GM18505 (cell line): ENCODE data around the gene PCDHB16.
"Not testable (repeated sequence)": the region's sequence is repeated elsewhere in the genome, so short reads cannot be mapped to it uniquely, and the experiment has no call there.

Experiments used
- ATAC-seq: cut with Tn5 transposase; IDR thresholded peaks from one replicate; pipeline ENCODE4 v1.9.1; 2021; ENCODE audit not compliant: unreplicated experiment
- POLR2A ChIP-seq: IDR thresholded peaks from 4 replicates; pipeline ENCODE4 v1.6.1; 2011; ENCODE audit warnings: borderline replicate concordance; ENCODE audit not compliant: insufficient read depth, insufficient read length; ENCODE audit errors: extremely low read depth

PCDHB16 gene

DNA sequence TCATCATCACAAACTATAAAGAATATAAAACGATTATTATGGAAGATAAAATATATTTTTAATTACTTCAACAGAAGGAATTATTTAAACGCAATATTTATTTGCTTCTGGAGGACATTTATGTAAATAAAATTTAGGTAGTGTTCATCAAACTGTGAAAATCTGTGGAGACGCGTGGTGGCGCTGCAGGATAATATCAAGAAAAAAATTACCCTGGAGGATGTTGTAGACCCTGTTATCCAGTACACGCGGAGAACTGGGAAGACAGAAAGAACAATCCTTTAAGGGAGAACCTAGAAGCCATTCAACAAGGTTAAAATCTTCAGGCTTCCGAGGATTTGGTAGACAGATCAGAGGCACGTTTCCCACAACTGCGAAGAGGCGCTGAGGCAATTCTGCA is 26.3 kb downstream of the PCDHB16 start, which contains the start of gene PCDHB12:
Gene PCDHB12 (plus strand): TSS at position 242 of the 400 bp plus-strand sequence. CDS start 189 bp downstream, outside the sequence.
- TF ChIP-seq POLR2A, result no peak
- no peak for ATAC-seq

DNA sequence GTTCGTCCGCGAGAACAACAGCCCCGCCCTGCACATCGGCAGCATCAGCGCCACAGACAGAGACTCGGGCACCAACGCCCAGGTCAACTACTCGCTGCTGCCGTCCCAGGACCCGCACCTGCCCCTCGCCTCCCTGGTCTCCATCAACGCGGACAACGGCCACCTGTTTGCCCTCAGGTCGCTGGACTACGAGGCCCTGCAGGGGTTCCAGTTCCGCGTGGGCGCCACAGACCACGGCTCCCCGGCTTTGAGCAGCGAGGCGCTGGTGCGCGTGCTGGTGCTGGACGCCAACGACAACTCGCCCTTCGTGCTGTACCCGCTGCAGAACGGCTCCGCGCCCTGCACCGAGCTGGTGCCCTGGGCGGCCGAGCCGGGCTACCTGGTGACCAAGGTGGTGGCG is 28.1 kb downstream of the PCDHB16 start:
- not testable (repeated sequence) for ATAC-seq

DNA sequence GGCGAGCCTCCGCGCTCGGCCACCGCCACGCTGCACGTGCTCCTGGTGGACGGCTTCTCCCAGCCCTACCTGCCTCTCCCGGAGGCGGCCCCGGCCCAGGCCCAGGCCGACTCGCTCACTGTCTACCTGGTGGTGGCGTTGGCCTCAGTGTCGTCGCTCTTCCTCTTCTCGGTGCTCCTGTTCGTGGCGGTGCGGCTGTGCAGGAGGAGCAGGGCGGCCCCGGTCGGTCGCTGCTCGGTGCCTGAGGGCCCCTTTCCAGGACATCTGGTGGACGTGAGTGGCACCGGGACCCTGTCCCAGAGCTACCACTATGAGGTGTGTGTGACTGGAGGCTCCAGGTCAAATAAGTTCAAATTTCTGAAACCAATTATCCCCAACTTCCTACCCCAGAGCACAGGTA is 28.7 kb downstream of the PCDHB16 start:
- ATAC-seq, result not testable (repeated sequence)

DNA sequence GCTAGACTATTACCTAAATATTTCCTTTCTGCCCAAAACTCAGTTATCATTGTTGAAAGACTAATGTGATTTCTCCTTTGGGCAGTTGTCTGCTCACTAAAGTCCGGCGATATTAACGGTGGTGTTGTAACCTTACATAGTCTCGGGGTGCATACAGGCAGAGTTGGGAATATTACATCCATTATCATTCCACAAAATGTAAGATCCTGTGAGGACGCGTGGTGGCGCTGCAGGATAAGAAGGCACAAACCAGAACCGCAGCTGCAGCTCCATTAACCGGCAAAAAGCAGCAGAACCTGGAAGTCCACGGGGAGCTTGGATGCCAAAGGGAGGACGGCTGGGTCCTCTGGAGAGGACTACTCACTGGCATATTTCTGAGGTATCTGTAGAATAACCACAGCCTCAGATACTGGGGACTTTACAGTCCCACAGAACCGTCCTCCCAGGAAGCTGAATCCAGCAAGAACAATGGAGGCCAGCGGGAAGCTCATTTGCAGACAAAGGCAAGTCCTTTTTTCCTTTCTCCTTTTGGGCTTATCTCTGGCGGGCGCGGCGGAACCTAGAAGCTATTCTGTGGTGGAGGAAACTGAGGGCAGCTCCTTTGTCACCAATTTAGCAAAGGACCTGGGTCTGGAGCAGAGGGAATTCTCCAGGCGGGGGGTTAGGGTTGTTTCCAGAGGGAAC is 31.6 kb downstream of the PCDHB16 start, which contains the start of gene PCDHB13:
Gene PCDHB13 (plus strand): TSS at position 264 of the 684 bp plus-strand sequence. CDS start 205 bp downstream, at position 469.
- not testable (repeated sequence) for ATAC-seq

DNA sequence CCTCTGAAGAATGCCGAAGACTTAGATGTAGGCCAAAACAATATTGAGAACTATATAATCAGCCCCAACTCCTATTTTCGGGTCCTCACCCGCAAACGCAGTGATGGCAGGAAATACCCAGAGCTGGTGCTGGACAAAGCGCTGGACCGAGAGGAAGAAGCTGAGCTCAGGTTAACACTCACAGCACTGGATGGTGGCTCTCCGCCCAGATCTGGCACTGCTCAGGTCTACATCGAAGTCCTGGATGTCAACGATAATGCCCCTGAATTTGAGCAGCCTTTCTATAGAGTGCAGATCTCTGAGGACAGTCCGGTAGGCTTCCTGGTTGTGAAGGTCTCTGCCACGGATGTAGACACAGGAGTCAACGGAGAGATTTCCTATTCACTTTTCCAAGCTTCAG is 32.4 kb downstream of the PCDHB16 start:
- not testable (repeated sequence) for ATAC-seq

DNA sequence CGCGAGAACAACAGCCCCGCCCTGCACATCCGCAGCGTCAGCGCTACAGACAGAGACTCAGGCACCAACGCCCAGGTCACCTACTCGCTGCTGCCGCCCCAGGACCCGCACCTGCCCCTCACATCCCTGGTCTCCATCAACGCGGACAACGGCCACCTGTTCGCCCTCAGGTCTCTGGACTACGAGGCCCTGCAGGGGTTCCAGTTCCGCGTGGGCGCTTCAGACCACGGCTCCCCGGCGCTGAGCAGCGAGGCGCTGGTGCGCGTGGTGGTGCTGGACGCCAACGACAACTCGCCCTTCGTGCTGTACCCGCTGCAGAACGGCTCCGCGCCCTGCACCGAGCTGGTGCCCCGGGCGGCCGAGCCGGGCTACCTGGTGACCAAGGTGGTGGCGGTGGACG is 33.3 kb downstream of the PCDHB16 start:
- ATAC-seq, result not testable (repeated sequence)

DNA sequence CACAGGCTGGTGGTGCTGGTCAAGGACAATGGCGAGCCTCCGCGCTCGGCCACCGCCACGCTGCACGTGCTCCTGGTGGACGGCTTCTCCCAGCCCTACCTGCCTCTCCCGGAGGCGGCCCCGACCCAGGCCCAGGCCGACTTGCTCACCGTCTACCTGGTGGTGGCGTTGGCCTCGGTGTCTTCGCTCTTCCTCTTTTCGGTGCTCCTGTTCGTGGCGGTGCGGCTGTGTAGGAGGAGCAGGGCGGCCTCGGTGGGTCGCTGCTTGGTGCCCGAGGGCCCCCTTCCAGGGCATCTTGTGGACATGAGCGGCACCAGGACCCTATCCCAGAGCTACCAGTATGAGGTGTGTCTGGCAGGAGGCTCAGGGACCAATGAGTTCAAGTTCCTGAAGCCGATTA is 33.8 kb downstream of the PCDHB16 start:
- ATAC-seq, result not testable (repeated sequence)

DNA sequence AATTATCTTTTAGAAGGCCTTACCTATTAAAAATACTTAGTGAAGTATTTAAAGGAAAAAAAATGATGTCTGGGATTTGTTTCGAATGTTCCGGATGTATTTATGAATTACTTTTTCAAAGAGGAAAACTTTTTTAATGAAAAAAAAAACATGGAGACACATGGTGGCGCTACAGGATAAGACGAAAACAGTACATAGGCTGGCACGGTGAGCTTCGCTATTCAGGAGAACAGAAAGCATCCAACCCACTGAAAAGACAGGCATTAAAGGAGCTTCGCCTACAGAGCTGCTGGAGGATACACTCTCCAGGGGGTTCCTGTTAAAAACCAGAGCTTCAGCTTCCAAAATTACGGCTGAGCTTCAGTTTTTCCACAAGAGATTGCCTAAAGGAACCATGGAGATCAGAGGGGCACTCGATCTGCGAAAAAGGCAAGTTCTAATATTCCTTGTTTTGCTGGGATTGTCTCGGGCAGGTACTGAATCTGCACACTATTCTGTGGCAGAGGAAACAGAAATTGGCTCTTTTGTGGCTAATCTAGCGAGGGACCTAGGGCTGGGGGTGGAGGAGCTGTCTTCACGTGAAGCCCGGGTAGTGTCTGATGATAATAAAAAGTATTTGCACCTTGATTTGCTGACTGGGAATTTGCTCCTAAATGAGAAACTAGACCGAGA is 41.1 kb downstream of the PCDHB16 start, which contains the start of gene PCDHB14:
Gene PCDHB14 (plus strand): TSS at position 232 of the 672 bp plus-strand sequence. CDS start 163 bp downstream, at position 395.
- ATAC-seq, result no peak
- no peak for TF ChIP-seq POLR2A

DNA sequence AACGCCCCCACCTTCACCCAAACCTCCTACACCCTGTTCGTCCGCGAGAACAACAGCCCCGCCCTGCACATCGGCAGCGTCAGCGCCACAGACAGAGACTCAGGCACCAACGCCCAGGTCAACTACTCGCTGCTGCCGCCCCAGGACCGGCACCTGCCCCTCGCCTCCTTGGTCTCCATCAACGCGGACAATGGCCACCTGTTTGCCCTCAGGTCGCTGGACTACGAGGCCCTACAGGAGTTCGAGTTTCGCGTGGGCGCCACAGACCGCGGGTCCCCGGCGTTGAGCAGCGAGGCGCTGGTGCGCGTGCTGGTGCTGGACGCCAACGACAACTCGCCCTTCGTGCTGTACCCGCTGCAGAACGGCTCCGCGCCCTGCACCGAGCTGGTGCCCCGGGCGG is 42.7 kb downstream of the PCDHB16 start:
- not testable (repeated sequence) for ATAC-seq

DNA sequence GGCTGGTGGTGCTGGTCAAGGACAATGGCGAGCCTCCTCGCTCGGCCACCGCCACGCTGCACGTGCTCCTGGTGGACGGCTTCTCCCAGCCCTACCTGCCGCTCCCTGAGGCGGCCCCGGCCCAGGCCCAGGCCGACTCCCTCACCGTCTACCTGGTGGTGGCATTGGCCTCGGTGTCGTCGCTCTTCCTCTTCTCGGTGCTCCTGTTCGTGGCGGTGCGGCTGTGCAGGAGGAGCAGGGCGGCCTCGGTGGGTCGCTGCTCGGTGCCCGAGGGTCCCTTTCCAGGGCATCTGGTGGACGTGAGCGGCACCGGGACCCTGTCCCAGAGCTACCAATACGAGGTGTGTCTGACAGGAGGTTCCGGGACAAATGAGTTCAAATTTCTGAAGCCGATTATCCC is 43.2 kb downstream of the PCDHB16 start:
- not testable (repeated sequence) for ATAC-seq

DNA sequence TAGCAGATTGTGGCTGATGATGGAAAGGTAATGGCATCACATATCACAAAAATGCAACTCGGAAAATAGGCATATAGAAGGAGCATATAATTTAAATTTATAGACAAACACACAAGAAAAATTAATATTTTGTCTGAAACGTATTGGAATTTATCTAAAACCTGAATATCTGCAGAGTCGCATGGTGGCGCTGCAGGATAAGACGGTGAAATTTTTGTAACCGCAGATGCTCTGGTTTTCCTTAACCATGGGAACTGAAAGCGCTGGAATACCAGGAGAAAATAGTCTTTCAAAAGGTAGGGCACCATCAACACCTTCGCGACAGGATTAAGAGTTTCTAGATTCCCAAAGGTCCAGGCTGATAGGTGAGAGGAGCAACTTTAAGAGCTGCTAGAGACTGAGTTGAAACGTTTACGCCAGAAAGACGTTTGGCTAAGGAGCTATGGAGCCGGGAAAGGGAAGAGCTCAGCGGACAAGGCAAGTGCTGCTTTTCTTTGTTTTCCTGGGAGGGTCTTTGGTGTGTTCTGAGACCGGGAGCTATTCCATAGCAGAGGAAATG is 52.0 kb downstream of the PCDHB16 start:
- no peak for TF ChIP-seq POLR2A
- ATAC-seq, result no peak
